Liver (tissue), 9 donors: ENCODE data around the gene APOL4. TPM values are rescaled to one million over a fixed set of nuclear protein-coding genes. Genes with fewer than 3 reads are reported as not detected.

Experiments
- DNase-seq: peaks from one replicate; pipeline ENCODE4 v3.0.0-alpha.2; 2017; ENCODE audit warnings: low spot score
- H3K27ac ChIP-seq, 2 donors: one replicate each; pipeline ENCODE4 v1.7.0; 2013; ENCODE audit warnings: inconsistent platforms in 2 of 2, low read length in 2 of 2, control low read depth in 1 of 2, low read depth in 1 of 2, mild to moderate bottlenecking in 1 of 2
- H3K27me3 ChIP-seq, 4 donors: one replicate each; pipeline versions ENCODE4 v1.6.1 to v1.7.0; 2013; ENCODE audit warnings: low read length in 3 of 4, inconsistent platforms in 1 of 4, mild to moderate bottlenecking in 1 of 4, moderate library complexity in 1 of 4; ENCODE audit not compliant: control insufficient read depth in 4 of 4, insufficient read depth in 4 of 4
- H3K36me3 ChIP-seq, 4 donors: one replicate each; pipeline versions ENCODE4 v1.6.1 to v1.7.0; 2013; ENCODE audit warnings: low read length in 3 of 4, mild to moderate bottlenecking in 3 of 4, low read depth in 1 of 4, moderate library complexity in 1 of 4; ENCODE audit not compliant: control insufficient read depth in 4 of 4, insufficient read depth in 3 of 4
- H3K4me1 ChIP-seq, 4 donors: one replicate each; pipeline versions ENCODE4 v1.6.1 to v1.7.0; 2013; ENCODE audit warnings: low read length in 3 of 4, mild to moderate bottlenecking in 3 of 4, moderate library complexity in 1 of 4; ENCODE audit not compliant: control insufficient read depth in 4 of 4, insufficient read depth in 4 of 4
- H3K4me3 ChIP-seq, 3 donors: one replicate each; pipeline versions ENCODE4 v1.6.1 to v1.7.0; 2013; ENCODE audit warnings: low read length in 3 of 3, control low read depth in 1 of 3, low read depth in 1 of 3, mild to moderate bottlenecking in 1 of 3
- H3K9ac ChIP-seq, 2 donors: one replicate each; pipeline ENCODE4 v1.7.0; 2013; ENCODE audit warnings: low read length in 2 of 2, mild to moderate bottlenecking in 2 of 2, moderate library complexity in 2 of 2, control low read depth in 1 of 2, low read depth in 1 of 2
- H3K9me3 ChIP-seq, 4 donors: one replicate each; pipeline versions ENCODE4 v1.6.1 to v1.7.0; 2013; ENCODE audit warnings: low read length in 3 of 4; ENCODE audit not compliant: control insufficient read depth in 4 of 4
- CTCF ChIP-seq: fragments of 150-350 bp; IDR thresholded peaks from 2 replicates; pipeline ENCODE4 v1.5.1; 2017; ENCODE audit warnings: improper control_type of control experiment, low read depth, low read length; ENCODE audit not compliant: missing input control
- FOXA1 ChIP-seq: IDR thresholded peaks from 2 replicates; pipeline ENCODE4 v1.6.1; 2016; ENCODE audit warnings: antibody characterized with exemption
- FOXA2 ChIP-seq: IDR thresholded peaks from 2 replicates; pipeline ENCODE4 v1.6.1; 2016; ENCODE audit warnings: antibody characterized with exemption
- GABPA ChIP-seq, 2 donors: IDR thresholded peaks in 1 of 2; conservative IDR thresholded peaks in 1 of 2; 2 replicates each; pipeline ENCODE4 v1.6.1; 2016; ENCODE audit warnings: antibody characterized with exemption in 2 of 2, mild to moderate bottlenecking in 1 of 2, moderate library complexity in 1 of 2
- HNF4A ChIP-seq, 2 donors: conservative IDR thresholded peaks; 2 replicates each; pipeline ENCODE4 v1.6.1; 2016; ENCODE audit warnings: antibody characterized with exemption in 2 of 2, mild to moderate bottlenecking in 2 of 2
- HNF4G ChIP-seq: IDR thresholded peaks from 2 replicates; pipeline ENCODE4 v1.6.1; 2016; ENCODE audit warnings: antibody characterized with exemption
- JUND ChIP-seq, 2 donors: IDR thresholded peaks; 2 replicates each; pipeline ENCODE4 v1.6.1; 2016; ENCODE audit warnings: antibody characterized with exemption in 2 of 2
- NR2F2 ChIP-seq: IDR thresholded peaks from 2 replicates; pipeline ENCODE4 v1.6.1; 2016; ENCODE audit warnings: antibody characterized with exemption
- RAD21 ChIP-seq, 2 donors: IDR thresholded peaks; 2 replicates each; pipeline ENCODE4 v1.6.1; 2016; ENCODE audit warnings: antibody characterized with exemption in 2 of 2, mild to moderate bottlenecking in 2 of 2
- SP1 ChIP-seq: IDR thresholded peaks from 2 replicates; pipeline ENCODE4 v1.6.1; 2018; ENCODE audit warnings: antibody characterized with exemption, mild to moderate bottlenecking
- TAF1 ChIP-seq: conservative IDR thresholded peaks from 2 replicates; pipeline ENCODE4 v1.6.1; 2016; ENCODE audit warnings: antibody characterized with exemption, mild to moderate bottlenecking
- YY1 ChIP-seq: IDR thresholded peaks from 2 replicates; pipeline ENCODE4 v1.6.1; 2016; ENCODE audit warnings: antibody characterized with exemption, mild to moderate bottlenecking
- WGBS: extraction: QIAGEN DNeasy Blood & Tissue Kit; methylation state at CpG from one replicate; pipeline ENCODE4 v1.1.7; 2013; 5-methylcytosine and 5-hydroxymethylcytosine counted together
- polyA plus RNA-seq, 2 donors: library from polyadenylated mRNA; stranded (reverse) in 1 of 2; unstranded in 1 of 2; fragments of 200-250 nt in 1 of 2; fragments of >200 nt in 1 of 2; fragmentation: Nextera tagmentation in 1 of 2; extraction: Ambion mirVana in 1 of 2; gene quantifications; one replicate each; pipeline versions ENCODE4 v1.2.1 to v1.2.3, GENCODE V29; 2013 to 2015
- total RNA-seq, 2 donors: library from RNA; depleted of rRNA; stranded (reverse); fragments of >200 nt; gene quantifications; one replicate each; pipeline ENCODE4 v1.2.3, GENCODE V29; 2014
- TF ChIP-seq, protein P1 (sequence below): IDR thresholded peaks from 2 replicates; pipeline ENCODE4 v1.6.1; 2016; ENCODE audit warnings: antibody characterized with exemption, mild to moderate bottlenecking
- TF ChIP-seq, protein P2 (sequence below): IDR thresholded peaks from 2 replicates; pipeline ENCODE4 v1.6.1; 2016; ENCODE audit warnings: antibody characterized with exemption
- TF ChIP-seq, protein P3 (sequence below): IDR thresholded peaks from 2 replicates; pipeline ENCODE4 v1.6.1; 2016; ENCODE audit warnings: antibody characterized with exemption
- donor health status: healthy.
- donor health status: healthy.
- donor health status: healthy.
- donor health status: healthy.
- donor health status: healthy.

Gene APOL4
- total and polyA plus RNA-seq, 4 donors: 0.59 to 2.3 (median 1.8) TPM

- H3K9ac ChIP-seq: no peak overlapping the region
- no peak for DNase-seq
- peaks cover 5 to 57% (median 39%) of the 10 kb centered on the region in 4 donors for H3K4me1 ChIP-seq
- 73% methylated on average over 2 of the region's 2 CpGs for WGBS
- no peaks in the 10 kb centered on the region for H3K27me3 ChIP-seq
- H3K36me3 ChIP-seq: peaks cover 4 to 37% (median 29%) of the 10 kb centered on the region in 4 donors
- TF ChIP-seq, protein P1, sequence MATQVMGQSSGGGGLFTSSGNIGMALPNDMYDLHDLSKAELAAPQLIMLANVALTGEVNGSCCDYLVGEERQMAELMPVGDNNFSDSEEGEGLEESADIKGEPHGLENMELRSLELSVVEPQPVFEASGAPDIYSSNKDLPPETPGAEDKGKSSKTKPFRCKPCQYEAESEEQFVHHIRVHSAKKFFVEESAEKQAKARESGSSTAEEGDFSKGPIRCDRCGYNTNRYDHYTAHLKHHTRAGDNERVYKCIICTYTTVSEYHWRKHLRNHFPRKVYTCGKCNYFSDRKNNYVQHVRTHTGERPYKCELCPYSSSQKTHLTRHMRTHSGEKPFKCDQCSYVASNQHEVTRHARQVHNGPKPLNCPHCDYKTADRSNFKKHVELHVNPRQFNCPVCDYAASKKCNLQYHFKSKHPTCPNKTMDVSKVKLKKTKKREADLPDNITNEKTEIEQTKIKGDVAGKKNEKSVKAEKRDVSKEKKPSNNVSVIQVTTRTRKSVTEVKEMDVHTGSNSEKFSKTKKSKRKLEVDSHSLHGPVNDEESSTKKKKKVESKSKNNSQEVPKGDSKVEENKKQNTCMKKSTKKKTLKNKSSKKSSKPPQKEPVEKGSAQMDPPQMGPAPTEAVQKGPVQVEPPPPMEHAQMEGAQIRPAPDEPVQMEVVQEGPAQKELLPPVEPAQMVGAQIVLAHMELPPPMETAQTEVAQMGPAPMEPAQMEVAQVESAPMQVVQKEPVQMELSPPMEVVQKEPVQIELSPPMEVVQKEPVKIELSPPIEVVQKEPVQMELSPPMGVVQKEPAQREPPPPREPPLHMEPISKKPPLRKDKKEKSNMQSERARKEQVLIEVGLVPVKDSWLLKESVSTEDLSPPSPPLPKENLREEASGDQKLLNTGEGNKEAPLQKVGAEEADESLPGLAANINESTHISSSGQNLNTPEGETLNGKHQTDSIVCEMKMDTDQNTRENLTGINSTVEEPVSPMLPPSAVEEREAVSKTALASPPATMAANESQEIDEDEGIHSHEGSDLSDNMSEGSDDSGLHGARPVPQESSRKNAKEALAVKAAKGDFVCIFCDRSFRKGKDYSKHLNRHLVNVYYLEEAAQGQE: no peak
- TF ChIP-seq FOXA2 (no peak), RAD21 (IDR thresholded peaks at IDR 0.05) (no peak), CTCF (no peak), NR2F2 (no peak), SP1 (no peak), JUND (IDR thresholded peaks at IDR 0.05) (no peak), GABPA (IDR thresholded peaks at IDR 0.05 in 1 of 2, conservative IDR thresholded peaks at IDR 0.05 in 1 of 2) (no peak), HNF4A (conservative IDR thresholded peaks at IDR 0.05) (no peak), YY1 (no peak), TAF1 (no peak), HNF4G (no peak)
- TF ChIP-seq, protein P2, sequence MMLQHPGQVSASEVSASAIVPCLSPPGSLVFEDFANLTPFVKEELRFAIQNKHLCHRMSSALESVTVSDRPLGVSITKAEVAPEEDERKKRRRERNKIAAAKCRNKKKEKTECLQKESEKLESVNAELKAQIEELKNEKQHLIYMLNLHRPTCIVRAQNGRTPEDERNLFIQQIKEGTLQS: no peak
- TF ChIP-seq, protein P3, sequence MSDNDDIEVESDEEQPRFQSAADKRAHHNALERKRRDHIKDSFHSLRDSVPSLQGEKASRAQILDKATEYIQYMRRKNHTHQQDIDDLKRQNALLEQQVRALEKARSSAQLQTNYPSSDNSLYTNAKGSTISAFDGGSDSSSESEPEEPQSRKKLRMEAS: no peak
- no peak overlapping the region for H3K4me3 ChIP-seq
- no peaks in the 10 kb centered on the region for H3K9me3 ChIP-seq
- no peak overlapping the region for H3K27ac ChIP-seq
Observed at GRCh38 chr22:36234213-36234612, 32.6 kb upstream of the APOL4 start.

DNA sequence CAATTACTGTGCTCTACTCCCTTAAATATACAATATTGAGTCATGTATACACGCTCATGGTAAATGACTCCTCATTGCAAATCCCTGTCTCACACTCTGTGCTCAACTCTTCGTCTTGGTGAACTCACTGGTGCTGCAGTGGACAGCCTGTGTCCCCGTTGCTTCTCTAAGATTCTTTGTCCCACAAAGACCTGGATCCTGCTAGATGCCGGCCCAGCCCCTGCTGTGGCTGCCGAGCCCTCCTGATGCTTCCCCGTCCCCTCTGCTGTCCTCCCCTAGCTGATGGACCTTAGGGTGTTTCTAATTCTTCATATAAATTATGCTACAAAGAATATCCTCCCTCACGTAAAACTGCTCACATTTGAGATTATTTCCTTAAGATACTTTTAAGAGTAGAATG is 32.2 kb upstream of the APOL4 start:
- no peaks in the 10 kb centered on the region for H3K9me3 ChIP-seq
- TF ChIP-seq NR2F2 (no peak), RAD21 (IDR thresholded peaks at IDR 0.05) (no peak), JUND (IDR thresholded peaks at IDR 0.05) (no peak), FOXA1 (no peak)
- TF ChIP-seq, protein P1: peak; percentile 13
- DNase-seq: no peak
- H3K27ac ChIP-seq: no peak overlapping the region
- WGBS: 96% methylated on average over 7 of the region's 7 CpGs
- no peak overlapping the region for H3K9ac ChIP-seq
- peaks cover 5 to 57% (median 39%) of the 10 kb centered on the region in 4 donors for H3K4me1 ChIP-seq
- no peak overlapping the region for H3K4me3 ChIP-seq
- H3K27me3 ChIP-seq: no peaks in the 10 kb centered on the region
- H3K36me3 ChIP-seq: peaks cover 6 to 40% (median 31%) of the 10 kb centered on the region in 4 donors
